HL-60/S4 treated with retinoic acid at 250 ng/mL for 4 days and 3 days (cell line): ENCODE results near the gene C12orf60.

Source experiments
- in situ Hi-C: fragments of 300-500 bp; cut with MboI; formaldehyde crosslinking; loops from 2 replicates; pipeline ENCODE4 v1.7.0; 2022; ENCODE audit warnings: low sequenced_read_pairs

C12orf60 gene

DNA sequence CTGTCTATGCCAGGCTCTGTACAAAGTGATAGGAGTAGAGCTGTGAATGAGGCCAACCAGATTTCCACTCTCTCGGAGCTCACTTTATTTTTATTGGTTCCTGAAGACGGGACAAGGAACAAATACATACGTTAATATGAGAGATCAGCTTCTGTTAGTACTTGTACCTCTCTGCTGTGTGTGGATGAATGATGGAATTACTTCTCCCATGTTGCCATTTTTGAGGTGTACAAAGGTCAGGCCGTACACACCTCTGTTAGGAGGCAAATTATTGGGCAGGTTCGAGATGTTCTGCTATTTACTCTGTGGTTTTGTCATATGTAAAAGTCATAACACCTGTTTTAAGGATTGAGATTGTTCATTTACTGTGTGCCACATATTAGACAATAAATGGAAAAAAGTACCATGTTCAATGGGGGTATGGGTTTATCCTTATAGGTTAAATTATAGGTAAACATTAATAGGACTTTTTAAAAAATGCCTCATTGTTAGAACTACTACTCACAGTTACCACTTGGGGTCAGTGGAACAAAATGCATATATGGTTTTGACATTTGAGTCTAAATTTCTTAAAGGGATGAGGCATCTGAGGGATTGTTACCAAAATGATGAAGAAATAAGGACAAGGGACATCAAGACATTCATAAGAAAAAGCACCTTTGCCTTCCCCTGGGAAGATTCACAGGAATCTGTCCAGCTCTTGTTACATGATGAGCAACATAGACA lies 27.1 kb upstream of the C12orf60 start:
- in situ Hi-C loops: no loop called here

DNA sequence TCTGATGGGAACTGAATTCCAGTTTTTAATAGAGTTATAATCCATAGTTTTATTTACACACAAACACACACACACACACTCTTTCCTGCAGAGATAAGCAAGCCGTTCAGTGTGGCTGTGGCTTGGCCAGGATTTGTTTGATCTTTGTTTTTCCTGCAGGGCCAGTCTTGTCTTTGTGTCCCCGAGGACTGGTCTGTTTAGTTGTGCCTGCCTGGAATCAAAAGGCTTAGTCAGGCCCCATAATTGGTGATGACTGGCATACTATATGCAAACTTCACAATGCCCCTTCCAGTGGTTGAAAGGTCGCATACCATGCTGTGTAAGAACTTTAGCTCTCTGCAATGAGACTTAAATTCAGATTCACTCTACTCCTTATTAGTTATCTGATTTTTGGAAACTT lies 26.2 kb upstream of the C12orf60 start:
- in situ Hi-C loops: no loop called here

DNA sequence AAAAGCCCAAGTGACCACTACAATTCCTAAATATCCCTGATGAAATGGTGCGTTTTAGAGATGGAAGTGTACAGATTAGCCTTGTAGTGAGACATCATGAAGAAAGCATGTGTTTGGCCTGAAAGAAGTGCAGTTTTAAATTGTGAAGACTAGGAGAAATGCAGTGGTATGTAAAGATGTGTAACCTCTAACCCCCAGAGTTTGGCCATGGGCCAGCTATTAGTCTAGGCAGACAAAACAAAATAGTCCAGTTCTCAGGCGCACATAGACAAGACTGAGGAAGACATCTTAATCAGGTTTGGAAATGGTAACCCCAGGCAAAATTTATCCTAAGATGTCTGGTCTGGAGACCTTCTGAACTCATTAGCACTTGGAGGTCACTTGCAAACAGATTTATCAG lies 23.6 kb upstream of the C12orf60 start:
- in situ Hi-C loops: no loop called here

DNA sequence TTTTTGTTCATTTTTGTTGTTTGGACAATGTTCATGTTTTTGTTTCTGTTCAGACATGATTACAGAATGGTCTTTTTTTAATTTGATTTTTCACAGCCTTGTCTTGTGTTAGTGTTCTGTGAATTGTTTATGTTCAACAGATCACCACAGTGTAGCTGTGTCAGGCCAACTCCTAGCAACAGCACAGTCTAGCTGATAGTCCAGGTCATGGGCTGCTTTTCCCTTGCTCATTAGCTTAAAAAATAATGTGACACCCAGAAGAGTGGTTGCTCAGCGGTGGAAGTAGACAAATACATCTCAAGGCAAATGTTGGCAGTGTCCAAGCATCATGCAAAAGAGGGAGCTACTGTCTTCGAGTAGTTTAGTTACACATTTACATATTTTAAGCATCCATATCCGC lies 22.6 kb upstream of the C12orf60 start:
- in situ Hi-C loops: no loop called here

DNA sequence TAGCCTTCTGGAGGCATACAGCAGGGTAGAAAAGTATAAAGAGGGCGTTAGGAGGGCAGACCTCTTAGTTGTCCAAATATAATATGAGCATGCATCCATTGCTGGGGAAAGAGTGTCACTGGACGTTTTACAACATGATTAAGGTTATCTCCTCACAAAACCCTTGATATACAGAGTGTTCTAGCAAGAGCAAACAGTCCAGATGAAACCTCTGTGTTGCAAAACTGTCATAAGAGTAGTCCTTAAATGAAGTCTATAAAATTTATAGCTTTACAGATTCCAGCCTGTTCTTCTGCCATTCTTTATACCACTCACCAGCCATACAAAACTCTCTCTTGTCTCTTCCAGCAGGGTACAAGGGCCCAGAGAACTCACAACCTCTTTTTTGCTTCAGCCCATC lies 21.9 kb upstream of the C12orf60 start:
- in situ Hi-C loops: no loop called here

DNA sequence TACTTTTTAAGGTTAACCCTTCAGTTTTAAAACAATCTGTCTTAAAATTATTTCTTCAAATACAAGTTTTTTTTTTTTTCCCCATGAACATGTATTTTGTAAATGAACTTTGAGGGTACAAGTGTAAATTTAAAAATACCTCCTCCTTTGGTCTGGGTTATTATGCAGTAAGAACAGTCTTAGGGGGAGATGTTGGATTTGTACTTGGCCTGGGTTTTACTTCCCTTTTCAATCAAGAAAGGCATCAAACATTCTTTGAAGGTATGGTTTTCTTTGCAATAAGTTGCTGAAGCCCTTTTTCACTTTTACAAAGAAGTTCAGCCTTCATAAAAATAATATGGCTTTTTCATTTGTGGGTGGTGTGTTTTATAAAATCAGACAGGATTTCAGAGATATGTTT lies 20.7 kb upstream of the C12orf60 start:
- in situ Hi-C loops: no loop called here

DNA sequence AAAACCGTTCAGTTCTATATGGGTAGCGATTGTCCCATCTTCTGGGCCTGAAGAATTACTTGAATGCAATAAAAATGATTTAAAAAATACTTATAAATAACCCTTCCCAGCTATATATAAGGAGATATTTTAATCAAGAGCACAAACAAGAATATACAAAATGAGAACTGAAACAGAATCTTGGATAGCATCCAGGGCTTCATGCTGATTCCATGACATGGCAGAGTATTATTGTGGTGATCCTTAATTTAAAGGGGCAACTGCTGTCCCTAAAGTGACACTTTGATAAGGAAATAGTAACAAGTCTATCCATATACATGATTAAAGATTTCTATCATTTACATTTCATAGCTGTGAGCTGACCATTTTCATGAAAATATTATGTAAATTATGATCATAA lies 19.0 kb upstream of the C12orf60 start:
- in situ Hi-C loops: no loop called here

DNA sequence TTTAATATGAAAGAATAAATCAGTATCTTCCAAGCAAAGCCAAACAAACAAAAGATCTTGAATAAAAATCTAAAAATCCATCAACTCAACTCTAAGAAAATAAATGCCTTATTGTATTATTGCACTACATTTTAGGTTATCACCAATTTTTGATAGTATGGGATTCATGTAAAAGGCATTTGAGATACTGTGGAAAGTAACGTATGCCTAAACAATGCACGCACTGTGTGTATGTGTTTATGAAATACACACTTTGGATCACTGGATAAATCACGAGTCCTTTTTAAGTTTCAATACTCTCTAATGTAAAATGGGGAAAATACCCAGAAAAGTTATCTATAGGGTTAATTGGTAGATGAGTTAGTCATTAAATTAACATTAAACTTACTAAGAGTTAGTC lies 17.9 kb upstream of the C12orf60 start:
- in situ Hi-C loops: no loop called here

DNA sequence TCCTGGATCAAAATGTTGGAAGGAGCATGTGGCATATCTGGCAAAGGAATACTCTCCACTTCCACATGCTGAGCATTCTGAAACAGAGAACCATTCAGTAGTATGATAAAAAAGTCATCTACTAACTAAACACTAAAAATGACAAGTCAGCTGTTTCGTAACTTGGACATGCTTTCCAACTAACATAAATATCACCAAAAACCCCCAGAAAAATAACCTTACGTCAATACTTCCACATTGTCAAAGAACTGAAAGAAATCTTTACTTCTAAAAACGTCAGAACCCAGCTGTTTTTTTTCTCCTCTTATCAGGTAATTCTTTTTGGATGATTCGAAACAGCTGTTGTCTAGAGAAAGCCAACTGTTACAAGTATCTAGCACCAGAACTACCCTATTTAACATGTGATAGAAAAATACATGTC lies 8.4 kb upstream of the C12orf60 start:
- in situ Hi-C loops: no loop called here

DNA sequence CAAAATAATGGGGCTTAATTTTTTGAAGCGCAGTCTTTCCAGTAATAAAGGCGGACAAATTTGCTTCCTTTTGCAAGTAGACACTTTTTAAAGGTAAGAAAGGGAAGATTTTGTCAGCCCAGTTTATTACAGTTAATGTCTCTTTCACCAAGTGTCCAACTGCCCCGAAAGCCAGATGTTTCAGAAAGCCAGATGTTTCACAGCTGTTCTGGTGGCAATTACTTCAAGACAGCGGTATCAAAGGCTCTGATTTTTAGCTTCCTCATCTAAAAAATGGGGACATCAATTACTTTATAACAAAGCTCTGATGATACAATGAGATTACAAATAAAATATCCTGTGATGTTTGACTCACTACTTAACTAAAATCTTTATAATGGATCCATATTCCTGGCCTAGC lies 1.2 kb upstream of the C12orf60 start:
- in situ Hi-C loops: no loop called here

DNA sequence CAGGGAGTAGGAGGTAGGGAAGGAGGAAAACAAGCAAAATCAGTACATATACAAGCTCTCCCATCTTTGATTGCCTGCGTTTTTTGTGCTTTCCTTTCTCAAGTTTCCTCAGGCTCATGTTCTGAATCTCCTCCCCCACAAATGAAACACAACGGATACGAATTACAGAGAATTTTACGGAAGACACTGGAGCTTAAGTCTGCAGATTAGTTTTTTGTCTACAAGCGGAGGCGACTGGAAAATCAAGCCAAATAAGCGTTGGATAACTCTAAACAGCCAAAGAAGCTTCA lies 804 bp upstream of the C12orf60 start:
- in situ Hi-C loops: no loop called here

DNA sequence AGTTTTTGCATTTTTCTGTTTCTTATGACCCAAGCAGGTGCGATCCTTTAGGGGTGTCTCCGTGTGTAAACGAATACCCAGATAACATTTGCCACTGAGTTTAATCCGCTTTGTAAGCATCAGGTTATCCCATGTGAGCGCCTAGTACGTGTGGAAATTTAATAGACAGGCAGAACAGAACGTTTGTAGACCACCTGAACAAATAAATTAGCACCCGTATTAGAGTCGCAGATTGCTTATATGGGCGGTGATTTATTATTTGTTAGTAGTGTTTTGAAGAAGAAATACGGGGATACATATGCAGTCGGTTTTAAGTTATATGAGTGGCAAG lies 325 bp downstream of the C12orf60 start:
- in situ Hi-C loops: no loop called here

DNA sequence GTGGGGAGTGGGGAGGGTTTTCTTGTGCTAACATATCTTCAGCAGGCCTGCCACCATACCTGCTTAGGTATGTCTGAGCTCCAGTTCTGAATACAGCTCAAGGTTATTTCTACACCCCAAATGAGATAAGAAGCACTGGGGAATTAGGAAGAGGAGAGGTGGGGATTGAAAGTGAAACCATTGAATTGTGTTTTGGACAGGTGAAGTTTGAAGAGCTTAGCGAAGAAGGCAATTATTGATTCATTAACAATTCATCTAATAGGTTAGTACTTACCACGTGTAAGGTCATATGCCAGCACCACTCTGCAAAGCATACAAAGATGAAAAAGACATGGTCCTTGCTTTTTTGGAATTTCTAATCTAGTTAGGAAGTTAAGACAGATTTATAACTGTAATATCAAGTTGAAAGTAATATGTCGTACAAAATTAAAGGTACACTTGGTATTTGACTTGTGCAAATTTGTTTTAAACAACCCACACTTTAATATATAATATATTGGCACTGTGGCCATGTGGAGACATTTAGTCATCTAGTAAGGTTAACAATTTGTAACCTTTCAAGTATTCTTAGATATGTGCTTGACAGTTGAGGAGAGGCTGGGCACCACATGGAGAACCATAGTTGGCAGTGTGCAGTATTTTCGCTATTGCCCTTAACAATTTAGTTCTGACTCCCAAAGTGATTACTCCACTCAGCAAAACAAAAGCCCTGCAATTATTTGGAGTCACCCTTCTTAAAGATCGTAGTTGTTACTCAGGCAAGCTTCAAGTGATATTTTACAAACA lies 6.9 kb downstream of the C12orf60 start:
- in situ Hi-C loops: no loop called here

DNA sequence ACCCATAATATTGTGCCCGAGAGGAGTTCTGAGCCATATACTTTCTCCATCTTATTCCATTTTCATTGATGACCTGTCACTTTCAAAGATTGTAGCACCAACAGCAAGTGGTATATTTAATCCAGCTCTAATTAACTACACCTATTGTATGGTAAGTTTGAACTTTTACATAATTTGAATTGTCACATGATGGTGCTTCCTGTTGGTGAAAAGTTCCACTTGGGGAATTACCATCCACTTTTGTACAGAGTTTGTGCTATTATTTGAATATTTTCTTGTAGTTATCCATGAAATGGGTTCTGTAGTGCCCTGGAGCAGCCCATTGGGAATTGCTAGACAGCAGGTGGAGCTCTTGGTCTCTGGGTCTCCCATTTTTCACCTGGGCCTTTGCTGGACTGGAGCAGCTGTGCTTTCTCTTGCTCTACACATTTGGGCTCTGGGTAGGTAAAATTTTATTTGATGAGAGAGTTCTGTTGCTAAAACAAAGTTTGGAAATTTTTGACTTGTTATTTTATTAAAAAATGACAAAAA lies 7.5 kb downstream of the C12orf60 start:
- in situ Hi-C loops: no loop called here

DNA sequence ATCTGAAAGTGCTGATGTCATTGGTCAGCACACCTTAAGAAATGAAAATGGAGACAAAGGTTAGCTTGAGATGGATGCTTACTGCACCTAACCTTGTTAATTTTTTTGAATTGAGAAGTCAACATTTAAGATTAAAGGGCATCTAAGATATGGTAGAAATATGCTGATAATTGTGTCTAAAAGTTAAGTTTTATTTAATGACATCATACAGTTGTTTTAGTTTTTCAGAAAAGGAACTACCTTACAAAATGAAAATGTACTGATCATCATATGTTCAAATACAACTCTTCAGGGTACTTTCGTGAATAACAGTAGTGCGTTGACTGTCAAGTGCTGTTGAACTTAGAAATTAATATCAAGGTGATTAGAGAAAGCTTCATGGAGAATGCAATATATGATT lies 8.0 kb downstream of the C12orf60 start:
- in situ Hi-C loops: no loop called here

DNA sequence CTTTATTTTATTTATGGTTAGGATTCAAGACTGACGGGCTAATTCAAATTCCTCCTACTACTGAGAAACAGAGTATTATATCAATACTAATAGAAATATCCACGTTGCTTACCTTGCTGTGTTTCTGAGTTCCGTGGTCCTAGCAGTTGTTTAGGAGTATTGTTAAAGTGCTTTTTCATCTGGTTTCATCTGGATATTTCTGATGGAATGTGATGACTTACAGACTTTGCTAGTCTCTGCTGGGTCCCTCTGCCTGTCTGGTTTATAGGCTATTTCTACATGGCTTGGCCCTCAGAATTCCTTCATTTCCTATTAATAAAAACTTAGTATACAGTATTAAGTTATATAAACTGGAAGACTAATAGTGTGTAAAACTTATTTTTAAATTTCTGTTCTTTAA lies 10.5 kb downstream of the C12orf60 start, which contains the start of gene SMCO3:
TSS of gene SMCO3 (minus strand) at position 169 of the 400 bp plus-strand sequence. CDS start 7,502 bp downstream, outside the sequence.
- in situ Hi-C loops: no loop called here

DNA sequence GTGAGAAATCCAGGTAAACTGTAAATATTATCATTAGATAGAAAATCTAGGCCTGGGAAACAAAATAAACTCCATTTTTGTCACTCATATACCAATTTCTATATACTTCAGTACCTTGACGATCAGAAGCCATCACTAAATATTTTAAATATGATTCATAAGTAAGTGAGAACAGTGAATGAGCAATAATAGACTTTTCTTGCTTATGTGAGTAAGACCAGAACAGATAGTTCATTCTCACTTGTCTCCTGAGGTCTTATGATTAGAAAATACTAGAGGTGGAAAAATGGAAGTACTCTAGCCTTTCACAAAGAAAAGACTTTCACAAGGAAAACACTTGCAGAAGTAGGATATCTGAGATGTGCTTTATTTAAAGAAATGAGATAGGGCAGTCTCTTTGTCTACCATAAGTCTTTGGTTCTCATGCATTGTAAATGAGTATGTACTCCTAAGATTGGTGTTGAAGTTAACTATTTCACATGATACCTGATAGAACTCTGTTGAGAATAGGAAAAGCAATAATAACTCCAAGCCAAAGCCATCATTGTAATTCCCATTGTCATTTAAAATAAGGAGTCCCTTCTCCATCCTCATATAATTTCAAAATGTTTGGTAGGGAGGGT lies 20.7 kb downstream of the C12orf60 start:
- in situ Hi-C loops: no loop called here

DNA sequence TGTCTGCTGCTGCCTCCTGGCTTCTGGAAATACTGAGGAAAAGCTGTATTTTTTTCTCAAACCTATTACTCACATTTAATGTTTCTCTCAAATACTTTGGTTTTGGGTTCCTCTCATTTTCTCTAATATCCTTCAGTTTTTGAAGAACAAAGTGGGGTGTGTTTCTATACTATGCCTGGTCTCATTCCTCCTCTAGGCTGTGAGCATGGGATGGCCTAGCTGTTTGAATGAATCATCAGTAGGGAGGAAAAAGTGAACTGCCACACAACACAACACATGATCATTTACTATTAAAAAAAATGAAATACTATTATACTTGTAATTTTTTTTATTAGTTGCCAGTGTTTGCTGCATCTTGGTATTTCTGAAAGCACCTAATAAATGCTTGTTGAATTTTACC lies 21.8 kb downstream of the C12orf60 start:
- in situ Hi-C loops: loop anchor here (25.0 kb wide), 1 partner anchor 437 kb away; no protein-coding TSS in a partner anchor

DNA sequence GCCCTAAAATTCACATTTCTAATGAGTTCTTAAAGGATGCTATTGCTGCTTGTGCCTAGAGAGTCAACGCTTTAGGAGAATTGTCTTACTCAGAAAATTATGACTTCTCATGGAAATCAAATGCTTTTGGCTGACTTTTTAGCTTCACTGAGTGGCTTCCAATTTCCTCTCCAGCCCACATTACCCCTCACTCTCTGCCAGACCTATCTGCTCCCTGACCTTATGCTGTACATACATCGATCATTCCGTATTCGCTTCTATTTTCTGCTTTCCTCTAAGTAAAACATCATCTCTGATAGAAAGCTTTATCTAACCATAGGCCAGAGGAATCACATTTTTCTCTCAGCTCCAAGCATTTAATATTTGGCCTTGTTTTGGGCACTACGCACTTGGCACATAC lies 23.0 kb downstream of the C12orf60 start:
- in situ Hi-C loops: loop anchor here (25.0 kb wide), 1 partner anchor 436 kb away; no protein-coding TSS in a partner anchor

DNA sequence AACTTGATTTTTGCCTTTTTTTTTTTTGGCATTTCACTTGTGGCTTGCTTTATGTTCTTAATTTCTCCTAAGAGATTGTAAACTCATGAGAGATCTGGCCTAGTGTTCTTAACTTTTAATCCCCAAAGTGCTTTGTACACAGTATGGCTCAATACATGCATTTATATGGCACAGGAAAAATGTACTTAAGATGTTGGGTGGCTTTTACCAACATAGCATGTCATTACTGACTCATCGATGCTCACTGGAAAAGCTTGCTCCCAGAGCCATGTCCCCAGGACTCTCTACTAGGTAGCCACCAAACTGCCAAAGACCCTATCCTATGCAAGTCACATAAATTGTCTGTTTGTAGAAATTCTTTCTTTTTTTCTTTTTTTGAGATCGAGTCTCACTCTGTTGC lies 23.6 kb downstream of the C12orf60 start:
- in situ Hi-C loops: loop anchor here (25.0 kb wide), 1 partner anchor 435 kb away; no protein-coding TSS in a partner anchor

DNA sequence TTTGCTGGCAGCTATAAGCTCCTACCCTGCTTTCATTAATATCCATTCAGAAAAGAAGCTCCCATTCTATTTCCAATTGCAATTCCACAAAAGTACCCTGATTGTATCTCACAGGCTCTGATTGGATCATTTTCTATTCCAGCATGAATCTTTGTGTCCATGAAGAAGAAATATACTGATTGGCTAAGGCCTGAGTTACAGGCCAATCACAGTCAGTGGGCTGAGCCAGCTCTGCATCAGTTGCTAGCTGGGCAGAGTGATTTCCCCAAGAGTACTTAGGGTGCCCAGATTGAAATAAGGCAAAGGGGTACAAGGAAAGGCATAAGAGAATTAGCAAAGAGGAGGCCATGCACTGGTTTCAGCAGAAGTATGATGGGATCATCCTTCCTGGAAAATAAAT lies 25.4 kb downstream of the C12orf60 start:
- in situ Hi-C loops: loop anchor here (25.0 kb wide), 1 partner anchor 433 kb away; no protein-coding TSS in a partner anchor

DNA sequence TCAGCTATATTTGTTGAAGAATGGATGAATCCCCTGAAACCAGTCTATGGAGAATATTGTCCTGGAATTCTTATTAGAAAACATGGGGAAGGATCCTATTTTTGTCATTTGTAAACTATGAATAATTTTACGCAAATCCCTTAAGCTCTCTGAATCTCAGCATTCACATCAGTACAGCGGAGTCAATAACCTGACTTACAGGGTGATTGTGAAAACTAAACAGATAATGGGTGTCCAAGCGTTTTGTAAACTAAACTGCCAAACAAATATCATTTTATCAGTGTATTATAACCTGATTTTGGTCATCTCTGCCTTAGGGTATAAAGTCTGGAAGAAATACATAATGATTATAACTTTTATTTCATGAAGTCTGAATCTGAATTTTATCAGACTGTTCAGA lies 29.9 kb downstream of the C12orf60 start:
- in situ Hi-C loops: loop anchor here (25.0 kb wide), 1 partner anchor 429 kb away; no protein-coding TSS in a partner anchor
